Measurements from ENCODE around the gene SPATA1. TPM values are rescaled to one million over a fixed set of nuclear protein-coding genes. Genes with fewer than 3 reads are reported as not detected.

Gene SPATA1
- total RNA-seq, 1 donor from 2014 or later, result 2.5 TPM

- Histone ChIP-seq H3K9ac (peak within 1 kb of the TSS; percentile 67), H3K27ac (peak within 1 kb of the TSS; percentile 89), H3K27me3 (peaks cover 7% of the 10 kb centered on the region), H3K4me1 (peaks cover 28% of the 10 kb centered on the region), H3K79me2 (ENCODE audit: low read depth) (no peaks in the 10 kb centered on the region), H3K4me3 (peak within 1 kb of the TSS; percentile 76), H3K36me3 (no peaks in the 10 kb centered on the region), H3F3A (ENCODE audit: low read depth) (peaks cover 25% of the 10 kb centered on the region), H2AFZ (replicated peaks) (peak within 1 kb of the TSS; percentile 90), H4K20me1 (ENCODE audit: low read depth) (peaks cover 2% of the 10 kb centered on the region), H3K9me3 (ENCODE audit: low read depth) (no peaks in the 10 kb centered on the region), H3K4me2 (peak within 1 kb of the TSS; percentile 96)
- no peaks in the 10 kb centered on the region for H3K27me3 Mint-ChIP-seq (ENCODE audit: insufficient read depth, low read depth)
- peaks cover 2% of the 10 kb centered on the region for H3K9me3 Mint-ChIP-seq
- peak within 1 kb of the TSS; percentile 90 for H3K27ac Mint-ChIP-seq
- H3K4me1 Mint-ChIP-seq, result peaks cover 26% of the 10 kb centered on the region
- peak; percentile 96 for DNase-seq (ENCODE audit: low spot score)
- H3K36me3 Mint-ChIP-seq, result peaks cover 17% of the 10 kb centered on the region
- TF ChIP-seq EZH2phosphoT487 (IDR thresholded peaks at IDR 0.05) (no peak), CTCF (IDR thresholded peaks at IDR 0.05) (no peak), EZH2 (IDR thresholded peaks at IDR 0.05) (peak; percentile 57)
- H3K4me3 Mint-ChIP-seq, result peak within 1 kb of the TSS; percentile 94
Observed at GRCh38 chr1:84573967-84574842, 68.0 kb downstream of the SPATA1 start, which contains the start of gene CTBS. CTBS (minus strand) TSS chr1:84574440; CDS start chr1:84574415, 25 bp downstream.

- no peak overlapping the region for H3K27ac Mint-ChIP-seq
- H3K27me3 Mint-ChIP-seq (ENCODE audit: insufficient read depth, low read depth), result no peaks in the 10 kb centered on the region
- H3F3A ChIP-seq (ENCODE audit: low read depth), result peaks cover 25% of the 10 kb centered on the region
- no peaks in the 10 kb centered on the region for H3K36me3 ChIP-seq
- peaks cover 2% of the 10 kb centered on the region for H3K9me3 Mint-ChIP-seq
- H2AFZ ChIP-seq (replicated peaks), result peak overlapping the region; percentile 32
- peaks cover 7% of the 10 kb centered on the region for H3K27me3 ChIP-seq
- peak overlapping the region; percentile 96 for H3K4me2 ChIP-seq
- DNase-seq (ENCODE audit: low spot score), result no peak
- no peaks in the 10 kb centered on the region for H3K79me2 ChIP-seq (ENCODE audit: low read depth)
- H3K4me1 Mint-ChIP-seq, result peaks cover 26% of the 10 kb centered on the region
- H3K9me3 ChIP-seq (ENCODE audit: low read depth), result no peaks in the 10 kb centered on the region
- TF ChIP-seq CTCF (IDR thresholded peaks at IDR 0.05) (no peak), EZH2phosphoT487 (IDR thresholded peaks at IDR 0.05) (no peak), EZH2 (IDR thresholded peaks at IDR 0.05) (no peak)
- peak overlapping the region; percentile 76 for H3K4me3 ChIP-seq
- peaks cover 28% of the 10 kb centered on the region for H3K4me1 ChIP-seq
- peak overlapping the region; percentile 94 for H3K4me3 Mint-ChIP-seq
- no peak overlapping the region for H3K9ac ChIP-seq
- H3K36me3 Mint-ChIP-seq, result peaks cover 13% of the 10 kb centered on the region
- H3K27ac ChIP-seq, result no peak overlapping the region
- peaks cover 2% of the 10 kb centered on the region for H4K20me1 ChIP-seq (ENCODE audit: low read depth)
Observed at GRCh38 chr1:84574936-84575335, 68.8 kb downstream of the SPATA1 start.

GRCh38 chr1:84581648-84582047 lies 75.5 kb downstream of the SPATA1 start:
- no peak overlapping the region for H2AFZ ChIP-seq (replicated peaks)
- H3K36me3 ChIP-seq, result no peaks in the 10 kb centered on the region
- H3K27me3 ChIP-seq, result no peaks in the 10 kb centered on the region
- Mint-ChIP-seq H3K9me3 (peaks cover 2% of the 10 kb centered on the region), H3K36me3 (no peaks in the 10 kb centered on the region), H3K4me3 (no peak overlapping the region), H3K27ac (no peak overlapping the region), H3K4me1 (peaks cover 21% of the 10 kb centered on the region), H3K27me3 (ENCODE audit: insufficient read depth, low read depth) (peaks cover 7% of the 10 kb centered on the region)
- no peaks in the 10 kb centered on the region for H3K79me2 ChIP-seq (ENCODE audit: low read depth)
- H3F3A ChIP-seq (ENCODE audit: low read depth), result peaks cover 19% of the 10 kb centered on the region
- H3K4me1 ChIP-seq, result peaks cover 19% of the 10 kb centered on the region
- H3K4me3 ChIP-seq, result no peak overlapping the region
- no peaks in the 10 kb centered on the region for H4K20me1 ChIP-seq (ENCODE audit: low read depth)
- TF ChIP-seq CTCF (IDR thresholded peaks at IDR 0.05), result no peak
- no peak overlapping the region for H3K27ac ChIP-seq
- H3K4me2 ChIP-seq, result no peak overlapping the region
- H3K9me3 ChIP-seq (ENCODE audit: low read depth), result no peaks in the 10 kb centered on the region
- no peak overlapping the region for H3K9ac ChIP-seq
- DNase-seq (ENCODE audit: low spot score), result no peak

All from neural progenitor cell (in vitro differentiated cells).